Small intestine (tissue), 7 donors: Measurements from ENCODE around the gene SCN5A. TPM values are rescaled to one million over a fixed set of nuclear protein-coding genes. Genes with fewer than 3 reads are reported as not detected.

Experiments used
- DNase-seq, 2 donors: peaks; one replicate each; pipeline versions ENCODE4 v3.0.0 to v3.0.0-alpha.2; 2013
- FAIRE-seq: peaks from 2 replicates; lab custom pipeline; 2012; peaks lifted over from hg19 to GRCh38; lab: Jason Lieb, UNC
- H3K27ac ChIP-seq, 3 donors: one replicate each; pipeline ENCODE4 v1.5.1; 2013; ENCODE audit warnings: low read length in 2 of 3, mild to moderate bottlenecking in 2 of 3, control low read depth in 1 of 3, inconsistent platforms in 1 of 3, low read depth in 1 of 3, moderate library complexity in 1 of 3
- H3K27me3 ChIP-seq, 3 donors: one replicate each; pipeline ENCODE4 v1.6.1; 2013; ENCODE audit warnings: low read length in 3 of 3, inconsistent platforms in 1 of 3; ENCODE audit not compliant: control insufficient read depth in 3 of 3, insufficient read depth in 3 of 3
- H3K36me3 ChIP-seq, 3 donors: one replicate each; pipeline ENCODE4 v1.6.1; 2013; ENCODE audit warnings: low read length in 3 of 3, inconsistent platforms in 1 of 3, low read depth in 1 of 3, mild to moderate bottlenecking in 1 of 3, moderate library complexity in 1 of 3; ENCODE audit not compliant: control insufficient read depth in 3 of 3, insufficient read depth in 2 of 3
- H3K4me1 ChIP-seq, 3 donors: one replicate each; pipeline ENCODE4 v1.6.1; 2013; ENCODE audit warnings: low read length in 2 of 3, inconsistent platforms in 1 of 3, low read depth in 1 of 3, mild to moderate bottlenecking in 1 of 3, moderate library complexity in 1 of 3; ENCODE audit not compliant: control insufficient read depth in 3 of 3, insufficient read depth in 2 of 3
- H3K4me3 ChIP-seq, 3 donors: one replicate each; pipeline ENCODE4 v1.5.1; 2013; ENCODE audit warnings: low read length in 3 of 3, control low read depth in 1 of 3, inconsistent platforms in 1 of 3, low read depth in 1 of 3, mild to moderate bottlenecking in 1 of 3, moderate library complexity in 1 of 3
- H3K9me3 ChIP-seq, 2 donors: one replicate each; pipeline ENCODE4 v1.6.1; 2013; ENCODE audit warnings: low read depth in 1 of 2, low read length in 1 of 2; ENCODE audit not compliant: control insufficient read depth in 2 of 2, insufficient read depth in 1 of 2
- WGBS, 3 donors: extraction: QIAGEN DNeasy Blood & Tissue Kit; methylation state at CpG; one replicate each; pipeline ENCODE4 v1.1.7; 2013; 5-methylcytosine and 5-hydroxymethylcytosine counted together
- polyA plus RNA-seq, 4 donors: library from polyadenylated mRNA; stranded (reverse) in 3 of 4; unstranded in 1 of 4; fragments of 200-250 nt in 3 of 4; fragments of 120-200 nt in 1 of 4; gene quantifications; one replicate each; pipeline versions ENCODE4 v1.2.1 to v1.2.3, GENCODE V29; 2013
- donor health status: healthy with polysubstance abuse.
- donor health status: control.
- donor health status: control.
- donor health status: Bipolar disorder and iron deficiency.
- donor health status: healthy.

SCN5A gene
- polyA plus RNA-seq, 4 donors: 0.27 to 0.75 (median 0.68) TPM; not detected in 1

DNA sequence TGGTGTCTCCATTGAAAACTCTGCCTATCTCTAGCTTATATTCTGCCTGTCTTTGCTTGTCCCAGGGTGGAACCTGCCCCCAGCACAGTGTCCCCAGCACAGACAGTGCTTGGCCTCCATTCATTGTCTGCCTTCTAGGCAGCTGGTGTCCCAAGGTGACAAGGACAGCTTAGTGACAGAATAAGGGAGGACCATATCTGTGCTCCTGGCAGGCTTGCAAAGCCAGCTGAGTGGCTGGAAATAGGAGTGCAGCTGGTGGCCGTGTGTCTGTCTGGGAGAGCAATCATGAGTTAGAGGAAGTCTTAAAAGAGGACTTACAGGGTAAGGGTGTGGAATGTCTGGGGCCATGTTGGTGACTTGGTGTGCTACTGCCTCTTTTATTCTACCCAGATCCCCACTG is 33.4 kb downstream of the SCN5A start:
- Histone ChIP-seq H3K4me1 (no peaks in the 10 kb centered on the region), H3K9me3 (no peaks in the 10 kb centered on the region), H3K27me3 (no peaks in the 10 kb centered on the region), H3K4me3 (no peak overlapping the region), H3K27ac (no peak overlapping the region), H3K36me3 (no peaks in the 10 kb centered on the region)
- DNase-seq: no peak
- no peak for FAIRE-seq
- 28 to 52% (median 29%) methylated on average over 1 of the region's 1 CpG for WGBS, 3 donors

GRCh38 chr3:38614651-38615352 is 34.7 kb downstream of the SCN5A start:
- Histone ChIP-seq H3K4me1 (no peaks in the 10 kb centered on the region), H3K4me3 (no peak overlapping the region), H3K27me3 (no peaks in the 10 kb centered on the region), H3K36me3 (no peaks in the 10 kb centered on the region), H3K27ac (no peak overlapping the region), H3K9me3 (no peaks in the 10 kb centered on the region)
- FAIRE-seq: no peak
- no peak for DNase-seq
- WGBS, 3 donors: 60 to 82% (median 61%) methylated on average over 9 of the region's 9 CpGs

- DNase-seq: no peak
Measured at GRCh38 chr3:38614091-38614490, 35.4 kb downstream of the SCN5A start.

DNA sequence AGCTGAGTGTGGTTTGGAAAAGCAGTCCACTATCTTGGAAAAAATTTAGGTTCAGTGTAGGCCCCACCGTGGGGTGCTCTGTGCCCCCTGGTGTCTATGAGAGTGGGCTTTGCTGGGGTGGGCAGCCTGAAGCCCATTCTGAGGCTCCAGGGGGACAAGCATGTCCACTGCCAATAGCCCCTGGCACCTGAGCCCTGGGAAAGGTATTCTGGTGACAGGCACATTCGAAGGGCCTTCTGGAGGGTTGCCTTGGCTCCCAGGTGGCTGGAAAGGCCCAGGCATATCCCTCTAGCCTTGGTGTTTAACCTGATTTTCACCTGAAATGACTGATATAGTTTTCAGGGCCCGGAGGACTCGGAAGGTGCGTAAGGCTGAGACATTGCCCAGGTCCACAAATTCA is 36.1 kb downstream of the SCN5A start:
- Histone ChIP-seq H3K36me3 (no peaks in the 10 kb centered on the region), H3K4me3 (no peak overlapping the region), H3K9me3 (no peaks in the 10 kb centered on the region), H3K4me1 (no peaks in the 10 kb centered on the region), H3K27me3 (no peaks in the 10 kb centered on the region), H3K27ac (no peak overlapping the region)
- 79 to 91% (median 80%) methylated on average over 5 of the region's 5 CpGs for WGBS, 3 donors
- DNase-seq (no peak), FAIRE-seq (no peak)

More at GRCh38 chr3:38614091-38614490, 35.4 kb downstream of the SCN5A start:
- Histone ChIP-seq H3K4me3 (no peak overlapping the region), H3K9me3 (no peaks in the 10 kb centered on the region), H3K27ac (no peak overlapping the region), H3K27me3 (no peaks in the 10 kb centered on the region), H3K36me3 (no peaks in the 10 kb centered on the region), H3K4me1 (no peaks in the 10 kb centered on the region)
- WGBS, 3 donors: 72 to 83% (median 75%) methylated on average over 7 of the region's 7 CpGs
- no peak for FAIRE-seq

DNA sequence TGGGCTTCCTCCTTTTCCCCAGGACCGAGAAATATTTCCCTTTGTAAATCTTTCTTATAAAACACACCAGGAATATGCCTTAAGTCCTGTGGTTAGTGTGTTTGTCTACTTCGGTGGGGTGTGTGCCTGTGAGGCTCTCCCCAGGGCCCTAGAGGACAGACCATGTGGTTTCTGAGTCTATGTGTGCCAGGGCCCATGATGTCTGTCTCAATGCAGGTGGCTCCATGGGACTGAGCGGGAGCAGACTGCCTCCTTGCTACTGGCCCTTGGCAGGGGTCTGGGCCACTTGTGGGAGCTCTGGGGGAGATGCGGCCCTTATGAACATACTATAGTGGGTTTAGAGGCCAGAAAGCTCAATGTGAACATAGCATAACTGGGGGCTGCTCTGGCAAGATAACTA is 37.6 kb downstream of the SCN5A start:
- DNase-seq (no peak), FAIRE-seq (no peak)
- Histone ChIP-seq H3K9me3 (no peaks in the 10 kb centered on the region), H3K27me3 (no peaks in the 10 kb centered on the region), H3K4me3 (no peak overlapping the region), H3K4me1 (no peaks in the 10 kb centered on the region), H3K27ac (no peak overlapping the region), H3K36me3 (no peaks in the 10 kb centered on the region)
- 82 to 90% (median 86%) methylated on average over 4 of the region's 4 CpGs for WGBS, 3 donors

DNA sequence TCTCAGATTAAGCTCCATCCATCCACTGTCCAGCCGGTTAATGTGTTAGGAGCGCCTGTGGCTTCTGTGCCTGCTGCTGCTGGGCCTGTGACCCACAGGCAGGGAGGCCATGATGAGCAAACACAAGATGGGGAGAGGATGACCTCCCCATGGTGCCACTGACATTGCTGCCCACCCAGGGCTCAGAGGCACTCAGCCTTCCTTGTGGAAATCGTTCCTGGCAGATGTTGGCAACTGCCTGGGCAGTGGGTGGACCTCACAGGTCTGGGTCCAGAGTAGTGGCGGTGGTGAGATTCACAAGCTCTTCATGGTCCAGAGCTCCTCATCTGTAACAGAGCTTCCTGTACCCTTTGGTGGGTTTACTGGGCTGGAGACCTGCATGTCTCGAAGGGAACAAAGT is 38.6 kb downstream of the SCN5A start:
- FAIRE-seq (no peak), DNase-seq (no peak)
- no peaks in the 10 kb centered on the region for H3K36me3 ChIP-seq
- H3K9me3 ChIP-seq: no peaks in the 10 kb centered on the region
- no peak overlapping the region for H3K27ac ChIP-seq
- no peaks in the 10 kb centered on the region for H3K27me3 ChIP-seq
- no peak overlapping the region for H3K4me3 ChIP-seq
- no peaks in the 10 kb centered on the region for H3K4me1 ChIP-seq
- 78 to 89% (median 88%) methylated on average over 5 of the region's 5 CpGs for WGBS, 3 donors

GRCh38 chr3:38610436-38610835 is 39.1 kb downstream of the SCN5A start:
- H3K27ac ChIP-seq: no peak overlapping the region
- no peaks in the 10 kb centered on the region for H3K36me3 ChIP-seq
- no peaks in the 10 kb centered on the region for H3K27me3 ChIP-seq
- no peak for DNase-seq
- H3K4me1 ChIP-seq: no peaks in the 10 kb centered on the region
- no peak overlapping the region for H3K4me3 ChIP-seq
- no peaks in the 10 kb centered on the region for H3K9me3 ChIP-seq
- WGBS, 3 donors: 73 to 89% (median 87%) methylated on average over 6 of the region's 6 CpGs
- FAIRE-seq: no peak

- no peak for FAIRE-seq
- Histone ChIP-seq H3K36me3 (no peaks in the 10 kb centered on the region), H3K4me3 (no peak overlapping the region), H3K9me3 (no peaks in the 10 kb centered on the region), H3K27ac (no peak overlapping the region), H3K27me3 (no peaks in the 10 kb centered on the region), H3K4me1 (no peaks in the 10 kb centered on the region)
- no peak for DNase-seq
- WGBS, 3 donors: 88 to 91% (median 89%) methylated on average over 21 of the region's 21 CpGs
Measured at GRCh38 chr3:38609386-38610111, 39.9 kb downstream of the SCN5A start.
